Kidney epithelial cell (primary cell): ENCODE results near the gene KCTD5. TPM values are rescaled to one million over a fixed set of nuclear protein-coding genes. Genes with fewer than 3 reads are reported as not detected.
"Not testable (repeated sequence)": the region's sequence is repeated elsewhere in the genome, so short reads cannot be mapped to it uniquely, and the experiment has no call there.

ENCODE experiments used
- DNase-seq: peaks from one replicate; pipeline ENCODE4 v3.0.0-alpha.2; 2010; ENCODE audit warnings: low read depth
- H3K27me3 ChIP-seq: 2 replicates; pipeline ENCODE4 v1.6.0; 2011; ENCODE audit warnings: low read length; ENCODE audit not compliant: control insufficient read depth, insufficient read depth
- H3K36me3 ChIP-seq: 2 replicates; pipeline ENCODE4 v1.5.1; 2011; ENCODE audit warnings: low read length; ENCODE audit not compliant: control insufficient read depth, insufficient read depth
- H3K4me3 ChIP-seq: 2 replicates; pipeline ENCODE4 v1.5.1; 2011; ENCODE audit warnings: low read depth, mild to moderate bottlenecking, control low read depth, low read length
- CTCF ChIP-seq: IDR thresholded peaks from 2 replicates; pipeline ENCODE4 v1.5.1; 2011; ENCODE audit warnings: mild to moderate bottlenecking, moderate library complexity, low read length, control low read depth, inconsistent platforms; ENCODE audit not compliant: insufficient read depth, poor library complexity, severe bottlenecking
- total RNA-seq: library from RNA; depleted of rRNA; stranded (reverse); fragments of >200 nt; gene quantifications from 2 replicates; pipeline ENCODE4 v1.2.3, GENCODE V29; 2015

KCTD5 gene
- total RNA-seq, 1 donor from 2014 or later = 47.4 TPM

- H3K27me3 ChIP-seq, DNase-seq, H3K4me3 ChIP-seq, H3K36me3 ChIP-seq: not testable (repeated sequence)
- TF ChIP-seq CTCF = peak; percentile 31
Observed at GRCh38 chr16:2671193-2671592, 11.1 kb upstream of the KCTD5 start.

GRCh38 chr16:2671741-2672140 is 10.6 kb upstream of the KCTD5 start:
- no peak for TF ChIP-seq CTCF
- no peaks in the 10 kb centered on the region for H3K36me3 ChIP-seq
- H3K27me3 ChIP-seq = no peaks in the 10 kb centered on the region
- H3K4me3 ChIP-seq = no peak overlapping the region
- DNase-seq = no peak

GRCh38 chr16:2673066-2673999 is 9.0 kb upstream of the KCTD5 start:
- Histone ChIP-seq H3K4me3 (peak overlapping the region; percentile 61), H3K27me3 (no peaks in the 10 kb centered on the region), H3K36me3 (no peaks in the 10 kb centered on the region)
- TF ChIP-seq CTCF = no peak
- DNase-seq = peak; percentile 53

- no peak for DNase-seq
- H3K27me3 ChIP-seq = no peaks in the 10 kb centered on the region
- no peak overlapping the region for H3K4me3 ChIP-seq
- no peaks in the 10 kb centered on the region for H3K36me3 ChIP-seq
- no peak for TF ChIP-seq CTCF
Observed at GRCh38 chr16:2675021-2675420, 7.3 kb upstream of the KCTD5 start.

- DNase-seq = no peak
- Histone ChIP-seq H3K36me3 (no peaks in the 10 kb centered on the region), H3K27me3 (no peaks in the 10 kb centered on the region), H3K4me3 (no peak overlapping the region)
- TF ChIP-seq CTCF = no peak
Observed at GRCh38 chr16:2675714-2676113, 6.6 kb upstream of the KCTD5 start.

- DNase-seq, H3K4me3 ChIP-seq, H3K27me3 ChIP-seq, H3K36me3 ChIP-seq: not testable (repeated sequence)
Observed at GRCh38 chr16:2676937-2677336, 5.4 kb upstream of the KCTD5 start.

GRCh38 chr16:2678206-2678965 is 3.9 kb upstream of the KCTD5 start:
- H3K4me3 ChIP-seq, H3K27me3 ChIP-seq, H3K36me3 ChIP-seq, DNase-seq: not testable (repeated sequence)

GRCh38 chr16:2679902-2680301 is 2.4 kb upstream of the KCTD5 start:
- not testable (repeated sequence) for H3K36me3 ChIP-seq, H3K27me3 ChIP-seq, H3K4me3 ChIP-seq, DNase-seq

- not testable (repeated sequence) for DNase-seq, H3K36me3 ChIP-seq, H3K27me3 ChIP-seq, H3K4me3 ChIP-seq
Observed at GRCh38 chr16:2680360-2680759, 2.0 kb upstream of the KCTD5 start.
